Type B pancreatic cell (in vitro differentiated cells): ENCODE results near the gene RBMS3. TPM values are rescaled to one million over a fixed set of nuclear protein-coding genes. Genes with fewer than 3 reads are reported as not detected.
A peak's percentile ranks its signal among the peaks of the same experiment; 100 is the strongest.

Experiments used
- DNase-seq: peaks from one replicate; pipeline ENCODE4 v3.0.0; 2021; ENCODE audit warnings: mixed read lengths; ENCODE audit not compliant: unreplicated experiment; ENCODE audit errors: extremely low spot score
- H3K27ac Mint-ChIP-seq: 2 replicates; pipeline ENCODE4 v1.8.0; 2021; ENCODE audit warnings: mild to moderate bottlenecking, mixed read lengths
- H3K27me3 Mint-ChIP-seq: 2 replicates; pipeline ENCODE4 v1.8.0; 2021; ENCODE audit warnings: mixed read lengths
- H3K36me3 Mint-ChIP-seq: 2 replicates; pipeline ENCODE4 v1.8.0; 2021; ENCODE audit warnings: mixed read lengths
- H3K4me1 Mint-ChIP-seq: one replicate; pipeline ENCODE4 v1.8.0; 2021; ENCODE audit warnings: mixed read lengths; ENCODE audit not compliant: unreplicated experiment
- H3K4me3 Mint-ChIP-seq: 2 replicates; pipeline ENCODE4 v1.8.0; 2021; ENCODE audit warnings: mild to moderate bottlenecking, mixed read lengths
- H3K9me3 Mint-ChIP-seq: 2 replicates; pipeline ENCODE4 v1.8.0; 2021; ENCODE audit warnings: mixed read lengths
- total RNA-seq: library from RNA; stranded (reverse); gene quantifications from 2 replicates; pipeline ENCODE4 v1.2.1, GENCODE V29; 2021; ENCODE audit warnings: low replicate concordance
- TF ChIP-seq, protein P1 (sequence below): fragments of 200-600 bp; sonication (generic); conservative IDR thresholded peaks from 2 replicates; pipeline ENCODE4 v1.5.0; 2021; ENCODE audit warnings: antibody characterized with exemption, mild to moderate bottlenecking

The RBMS3 gene
- total RNA-seq, 1 donor from 2014 or later: 36.6 TPM

DNA sequence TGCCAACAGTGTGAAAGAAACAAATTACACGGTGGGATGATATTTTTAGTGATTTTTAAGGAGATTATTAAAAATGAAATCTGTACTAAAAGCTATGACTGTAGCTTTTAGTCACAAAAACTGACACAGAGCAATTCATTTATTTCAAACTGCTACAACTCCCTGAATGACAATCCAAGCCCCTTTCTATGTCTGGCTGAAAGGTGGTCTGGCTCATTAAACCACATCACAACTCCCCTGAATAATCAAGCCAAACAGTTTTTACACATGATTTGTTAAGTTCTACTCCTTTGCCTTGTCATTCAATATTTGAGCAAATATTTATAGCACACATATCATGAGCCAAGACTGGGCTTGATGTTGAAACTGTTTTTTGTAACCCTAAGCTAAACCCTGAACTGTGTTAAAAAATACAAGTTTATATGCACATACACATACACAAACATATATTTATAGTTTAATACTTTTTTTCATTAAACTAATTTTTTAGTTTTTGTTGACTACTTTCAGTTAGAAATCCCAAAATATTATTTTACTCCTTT, 125.5 kb downstream of the RBMS3 start:
- peaks cover 19% of the 10 kb centered on the region for H3K4me1 Mint-ChIP-seq
- no peak for DNase-seq
- peaks cover 5% of the 10 kb centered on the region for H3K27me3 Mint-ChIP-seq
- no peaks in the 10 kb centered on the region for H3K36me3 Mint-ChIP-seq
- H3K4me3 Mint-ChIP-seq: no peak overlapping the region
- H3K9me3 Mint-ChIP-seq: no peaks in the 10 kb centered on the region
- TF ChIP-seq, protein P1, sequence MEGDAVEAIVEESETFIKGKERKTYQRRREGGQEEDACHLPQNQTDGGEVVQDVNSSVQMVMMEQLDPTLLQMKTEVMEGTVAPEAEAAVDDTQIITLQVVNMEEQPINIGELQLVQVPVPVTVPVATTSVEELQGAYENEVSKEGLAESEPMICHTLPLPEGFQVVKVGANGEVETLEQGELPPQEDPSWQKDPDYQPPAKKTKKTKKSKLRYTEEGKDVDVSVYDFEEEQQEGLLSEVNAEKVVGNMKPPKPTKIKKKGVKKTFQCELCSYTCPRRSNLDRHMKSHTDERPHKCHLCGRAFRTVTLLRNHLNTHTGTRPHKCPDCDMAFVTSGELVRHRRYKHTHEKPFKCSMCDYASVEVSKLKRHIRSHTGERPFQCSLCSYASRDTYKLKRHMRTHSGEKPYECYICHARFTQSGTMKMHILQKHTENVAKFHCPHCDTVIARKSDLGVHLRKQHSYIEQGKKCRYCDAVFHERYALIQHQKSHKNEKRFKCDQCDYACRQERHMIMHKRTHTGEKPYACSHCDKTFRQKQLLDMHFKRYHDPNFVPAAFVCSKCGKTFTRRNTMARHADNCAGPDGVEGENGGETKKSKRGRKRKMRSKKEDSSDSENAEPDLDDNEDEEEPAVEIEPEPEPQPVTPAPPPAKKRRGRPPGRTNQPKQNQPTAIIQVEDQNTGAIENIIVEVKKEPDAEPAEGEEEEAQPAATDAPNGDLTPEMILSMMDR: no peak
- no peak overlapping the region for H3K27ac Mint-ChIP-seq

DNA sequence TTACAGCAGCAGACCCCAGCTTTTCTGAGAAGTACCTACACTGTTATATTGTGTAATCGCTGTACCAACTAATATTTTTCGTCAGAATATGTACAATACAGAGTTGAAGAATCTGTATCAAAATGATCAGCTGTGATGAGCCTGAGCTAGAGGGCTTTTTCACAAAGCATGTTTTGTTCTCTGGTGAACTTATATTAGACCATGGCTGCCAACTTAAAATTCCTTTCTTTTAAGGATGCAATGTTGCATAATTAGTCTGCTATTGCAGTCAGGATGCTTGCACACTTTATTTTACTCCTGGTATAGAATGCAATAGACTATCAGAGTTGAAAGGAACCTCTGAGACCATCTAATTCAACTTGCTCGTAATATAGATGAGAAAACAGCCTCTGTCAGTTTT, 127.8 kb downstream of the RBMS3 start:
- Mint-ChIP-seq H3K4me3 (no peak overlapping the region), H3K27ac (no peak overlapping the region), H3K4me1 (peaks cover 24% of the 10 kb centered on the region), H3K27me3 (peaks cover 5% of the 10 kb centered on the region), H3K9me3 (no peaks in the 10 kb centered on the region), H3K36me3 (no peaks in the 10 kb centered on the region)
- DNase-seq: no peak
- TF ChIP-seq, protein P1: no peak

DNA sequence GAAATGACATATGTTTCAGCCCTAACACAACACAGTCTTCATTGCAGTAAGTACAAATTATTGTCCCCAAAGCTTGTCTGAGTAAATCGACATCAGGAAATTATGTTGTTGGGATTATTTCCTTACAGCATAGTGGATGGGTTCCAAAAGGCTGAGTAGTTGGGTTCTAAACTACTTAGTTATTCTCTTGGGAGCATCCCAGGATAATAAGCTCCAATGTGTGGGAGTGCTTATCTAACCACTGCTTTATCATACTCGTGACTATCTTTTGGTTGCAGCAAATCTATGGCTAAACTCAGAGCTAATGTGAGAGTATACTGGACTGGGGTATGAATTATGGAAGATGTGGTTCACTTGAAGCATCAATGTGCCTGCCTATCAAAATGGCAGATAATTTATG, 128.5 kb downstream of the RBMS3 start:
- peaks cover 28% of the 10 kb centered on the region for H3K4me1 Mint-ChIP-seq
- TF ChIP-seq, protein P1: no peak
- H3K36me3 Mint-ChIP-seq: no peaks in the 10 kb centered on the region
- H3K4me3 Mint-ChIP-seq: no peak overlapping the region
- H3K9me3 Mint-ChIP-seq: no peaks in the 10 kb centered on the region
- no peak overlapping the region for H3K27ac Mint-ChIP-seq
- H3K27me3 Mint-ChIP-seq: peaks cover 5% of the 10 kb centered on the region
- no peak for DNase-seq

GRCh38 chr3:29410220-29410619, 129.3 kb downstream of the RBMS3 start:
- TF ChIP-seq, protein P1: no peak
- H3K36me3 Mint-ChIP-seq: no peaks in the 10 kb centered on the region
- no peak overlapping the region for H3K27ac Mint-ChIP-seq
- H3K4me1 Mint-ChIP-seq: peaks cover 30% of the 10 kb centered on the region
- no peak for DNase-seq
- H3K9me3 Mint-ChIP-seq: no peaks in the 10 kb centered on the region
- peaks cover 4% of the 10 kb centered on the region for H3K27me3 Mint-ChIP-seq
- H3K4me3 Mint-ChIP-seq: no peak overlapping the region

- H3K4me3 Mint-ChIP-seq: no peak overlapping the region
- H3K27ac Mint-ChIP-seq: peak overlapping the region; percentile 3
- no peak for DNase-seq
- peaks cover 30% of the 10 kb centered on the region for H3K4me1 Mint-ChIP-seq
- no peaks in the 10 kb centered on the region for H3K36me3 Mint-ChIP-seq
- H3K27me3 Mint-ChIP-seq: no peaks in the 10 kb centered on the region
- TF ChIP-seq, protein P1: no peak
- H3K9me3 Mint-ChIP-seq: no peaks in the 10 kb centered on the region
These were observed 130.0 kb downstream of the RBMS3 start for GRCh38 chr3:29410660-29411405.
